COLO829 (cell line): ENCODE results near the gene ODAD4.

ENCODE experiments used
- DNase-seq: peaks from one replicate; pipeline ENCODE4 v3.0.0; 2012; ENCODE audit warnings: low spot score

ODAD4 gene

GRCh38 chr17:41942626-41943373 is 12.4 kb downstream of the ODAD4 start:
- no peak for DNase-seq

- DNase-seq, result no peak
Measured at GRCh38 chr17:41943492-41943891, 13.1 kb downstream of the ODAD4 start.

- DNase-seq, result no peak
Measured at GRCh38 chr17:41944943-41945342, 14.5 kb downstream of the ODAD4 start.

- no peak for DNase-seq
Measured at GRCh38 chr17:41948762-41949460, 18.5 kb downstream of the ODAD4 start.

GRCh38 chr17:41956522-41956921 is 26.1 kb downstream of the ODAD4 start:
- DNase-seq, result no peak

- no peak for DNase-seq
Measured at GRCh38 chr17:41957031-41957868, 26.8 kb downstream of the ODAD4 start.

- DNase-seq, result no peak
Measured at GRCh38 chr17:41957869-41958439, 27.5 kb downstream of the ODAD4 start.

- no peak for DNase-seq
Measured at GRCh38 chr17:41959030-41959335, 28.6 kb downstream of the ODAD4 start.

- DNase-seq, result no peak
Measured at GRCh38 chr17:41959336-41960095, 29.1 kb downstream of the ODAD4 start.

GRCh38 chr17:41962111-41962510 is 31.7 kb downstream of the ODAD4 start:
- no peak for DNase-seq

GRCh38 chr17:41962768-41963434 is 32.5 kb downstream of the ODAD4 start:
- peak; percentile 54 for DNase-seq

GRCh38 chr17:41965694-41966462 is 35.5 kb downstream of the ODAD4 start:
- DNase-seq, result no peak

- peak; percentile 93 for DNase-seq
Measured at GRCh38 chr17:41966463-41967140, 36.2 kb downstream of the ODAD4 start, which contains the start of gene CNP. Gene CNP, plus strand, starts transcription at chr17:41966795. Its CDS starts 90 bp downstream, at chr17:41966885.

GRCh38 chr17:41967141-41967920 is 36.9 kb downstream of the ODAD4 start:
- peak; percentile 65 for DNase-seq

- DNase-seq, result no peak
Measured at GRCh38 chr17:41967921-41968578, 37.6 kb downstream of the ODAD4 start.

- DNase-seq, result no peak
Measured at GRCh38 chr17:41968676-41969075, 38.3 kb downstream of the ODAD4 start.

GRCh38 chr17:41970901-41971331 is 40.5 kb downstream of the ODAD4 start:
- no peak for DNase-seq
